22Rv1 (cell line): Measurements from ENCODE around the gene UPB1.

Experiments used
- CTCF ChIP-seq: fragments of 450-650 bp; IDR thresholded peaks from 2 replicates; pipeline ENCODE4 v1.5.1; 2017; ENCODE audit warnings: mild to moderate bottlenecking
- ZFX ChIP-seq: fragments of 450-650 bp; IDR thresholded peaks from 2 replicates; pipeline ENCODE4 v1.6.1; 2017; ENCODE audit warnings: antibody characterized with exemption, borderline replicate concordance

GRCh38 chr22:24532075-24532474 is 36.9 kb downstream of the UPB1 start:
- TF ChIP-seq CTCF, result no peak
- no peak for TF ChIP-seq ZFX
